Measurements from ENCODE around the gene ALKBH8. TPM values are rescaled to one million over a fixed set of nuclear protein-coding genes. Genes with fewer than 3 reads are reported as not detected.
"Not testable (repeated sequence)": the region's sequence is repeated elsewhere in the genome, so short reads cannot be mapped to it uniquely, and the experiment has no call there.

The ALKBH8 gene
- total and polyA plus RNA-seq, 4 donors, result 2.5 to 4.7 (median 3.0) TPM

DNA sequence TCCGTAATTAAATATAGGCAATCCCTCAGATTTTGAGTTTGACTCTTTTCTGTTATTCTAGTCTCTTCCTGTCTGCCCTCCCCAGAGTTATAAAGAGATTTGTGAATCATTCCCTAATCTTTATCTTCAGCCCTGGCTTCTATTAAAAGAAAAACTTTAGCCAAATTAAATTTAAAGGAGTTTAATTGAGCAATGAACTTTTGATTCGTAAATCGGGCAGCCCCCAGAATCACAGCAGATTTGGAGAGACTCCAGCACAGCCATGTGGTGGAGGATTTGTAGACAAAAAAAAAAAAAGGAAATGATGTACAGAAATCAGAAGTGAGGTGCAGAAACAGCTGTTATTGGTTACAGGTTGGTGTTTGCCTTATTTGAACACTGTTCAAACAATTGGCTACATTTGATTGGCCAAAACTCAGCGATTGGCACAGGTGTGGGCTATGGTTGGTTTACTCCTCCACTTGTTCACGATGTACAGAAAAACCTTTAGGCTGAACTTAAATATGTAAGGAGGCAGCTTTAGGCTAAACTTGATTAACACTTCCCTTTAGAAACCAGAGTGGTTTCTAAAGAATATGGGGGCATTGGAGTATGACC, 2.3 kb upstream of the ALKBH8 start:
- Histone ChIP-seq H3K27ac (ENCODE audit: low read depth in 1 of 2, low read length in 2 of 2) (no peak overlapping the region), H3K9me3 (ENCODE audit: control insufficient read depth in 4 of 4, low read length in 3 of 4) (no peaks in the 10 kb centered on the region), H3K36me3 (ENCODE audit: control insufficient read depth in 4 of 4, insufficient read depth in 3 of 4, low read depth in 1 of 4, low read length in 3 of 4) (no peaks in the 10 kb centered on the region), H3K9ac (ENCODE audit: low read depth in 1 of 2, low read length in 2 of 2) (no peak overlapping the region), H3K27me3 (ENCODE audit: control insufficient read depth in 4 of 4, insufficient read depth in 4 of 4, low read length in 3 of 4) (no peaks in the 10 kb centered on the region), H3K4me1 (ENCODE audit: control insufficient read depth in 4 of 4, insufficient read depth in 4 of 4, low read length in 3 of 4) (peaks cover 0 to 18% (median 13%) of the 10 kb centered on the region in 4 donors), H3K4me3 (ENCODE audit: low read depth in 1 of 3, low read length in 3 of 3) (no peak overlapping the region)
- TF ChIP-seq HNF4A (conservative IDR thresholded peaks at IDR 0.05), result no peak
- TF ChIP-seq, protein P1, sequence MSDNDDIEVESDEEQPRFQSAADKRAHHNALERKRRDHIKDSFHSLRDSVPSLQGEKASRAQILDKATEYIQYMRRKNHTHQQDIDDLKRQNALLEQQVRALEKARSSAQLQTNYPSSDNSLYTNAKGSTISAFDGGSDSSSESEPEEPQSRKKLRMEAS (IDR thresholded peaks at IDR 0.05), result no peak
- TF ChIP-seq, protein P2, sequence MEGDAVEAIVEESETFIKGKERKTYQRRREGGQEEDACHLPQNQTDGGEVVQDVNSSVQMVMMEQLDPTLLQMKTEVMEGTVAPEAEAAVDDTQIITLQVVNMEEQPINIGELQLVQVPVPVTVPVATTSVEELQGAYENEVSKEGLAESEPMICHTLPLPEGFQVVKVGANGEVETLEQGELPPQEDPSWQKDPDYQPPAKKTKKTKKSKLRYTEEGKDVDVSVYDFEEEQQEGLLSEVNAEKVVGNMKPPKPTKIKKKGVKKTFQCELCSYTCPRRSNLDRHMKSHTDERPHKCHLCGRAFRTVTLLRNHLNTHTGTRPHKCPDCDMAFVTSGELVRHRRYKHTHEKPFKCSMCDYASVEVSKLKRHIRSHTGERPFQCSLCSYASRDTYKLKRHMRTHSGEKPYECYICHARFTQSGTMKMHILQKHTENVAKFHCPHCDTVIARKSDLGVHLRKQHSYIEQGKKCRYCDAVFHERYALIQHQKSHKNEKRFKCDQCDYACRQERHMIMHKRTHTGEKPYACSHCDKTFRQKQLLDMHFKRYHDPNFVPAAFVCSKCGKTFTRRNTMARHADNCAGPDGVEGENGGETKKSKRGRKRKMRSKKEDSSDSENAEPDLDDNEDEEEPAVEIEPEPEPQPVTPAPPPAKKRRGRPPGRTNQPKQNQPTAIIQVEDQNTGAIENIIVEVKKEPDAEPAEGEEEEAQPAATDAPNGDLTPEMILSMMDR (IDR thresholded peaks at IDR 0.05; ENCODE audit: low read depth, low read length, missing input control), result no peak
- no peak for DNase-seq (ENCODE audit: low spot score)
- 73% methylated on average over 5 of the region's 5 CpGs for WGBS

DNA sequence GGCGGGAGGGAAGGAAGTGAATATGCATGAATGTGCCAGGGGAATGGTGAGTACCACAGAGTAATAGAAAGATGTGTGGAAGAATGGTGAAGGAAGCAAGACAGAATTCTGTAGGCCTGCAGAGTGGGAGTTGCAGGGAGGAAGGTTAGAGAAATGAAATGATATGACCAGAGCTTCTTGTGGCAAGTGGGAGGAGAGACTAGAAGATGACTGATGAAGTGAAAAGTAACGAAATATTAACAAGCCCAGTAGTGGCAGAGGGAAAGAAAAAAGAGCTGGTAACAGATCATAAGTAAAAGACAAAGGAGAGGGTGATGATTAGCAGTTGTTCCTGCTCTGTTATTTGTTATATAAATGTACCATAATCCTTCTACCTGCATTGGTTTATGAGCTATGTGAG, 1.0 kb upstream of the ALKBH8 start:
- H3K9ac ChIP-seq (ENCODE audit: low read depth in 1 of 2, low read length in 2 of 2), result no peak overlapping the region
- H3K36me3 ChIP-seq (ENCODE audit: control insufficient read depth in 4 of 4, insufficient read depth in 3 of 4, low read depth in 1 of 4, low read length in 3 of 4), result no peaks in the 10 kb centered on the region
- no peaks in the 10 kb centered on the region for H3K27me3 ChIP-seq (ENCODE audit: control insufficient read depth in 4 of 4, insufficient read depth in 4 of 4, low read length in 3 of 4)
- H3K4me1 ChIP-seq (ENCODE audit: control insufficient read depth in 4 of 4, insufficient read depth in 4 of 4, low read length in 3 of 4), result peaks cover 0 to 18% (median 13%) of the 10 kb centered on the region in 4 donors
- no peak overlapping the region for H3K27ac ChIP-seq (ENCODE audit: low read depth in 1 of 2, low read length in 2 of 2)
- no peak for DNase-seq (ENCODE audit: low spot score)
- TF ChIP-seq HNF4A (conservative IDR thresholded peaks at IDR 0.05), result no peak
- no peak for TF ChIP-seq NR2F2 (IDR thresholded peaks at IDR 0.05)
- no peak for TF ChIP-seq SP1 (IDR thresholded peaks at IDR 0.05)
- no peak for TF ChIP-seq FOXA2 (IDR thresholded peaks at IDR 0.05)
- TF ChIP-seq RAD21 (IDR thresholded peaks at IDR 0.05), result no peak
- no peak for TF ChIP-seq TAF1 (conservative IDR thresholded peaks at IDR 0.05)
- no peak for TF ChIP-seq EGR1 (IDR thresholded peaks at IDR 0.05; ENCODE audit: low read depth in 2 of 2)
- TF ChIP-seq, protein P3, sequence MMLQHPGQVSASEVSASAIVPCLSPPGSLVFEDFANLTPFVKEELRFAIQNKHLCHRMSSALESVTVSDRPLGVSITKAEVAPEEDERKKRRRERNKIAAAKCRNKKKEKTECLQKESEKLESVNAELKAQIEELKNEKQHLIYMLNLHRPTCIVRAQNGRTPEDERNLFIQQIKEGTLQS (IDR thresholded peaks at IDR 0.05), result no peak
- no peak for TF ChIP-seq HNF4G (IDR thresholded peaks at IDR 0.05)
- TF ChIP-seq, protein P2 (IDR thresholded peaks at IDR 0.05; ENCODE audit: low read depth, low read length, missing input control), result no peak
- TF ChIP-seq JUND (IDR thresholded peaks at IDR 0.05), result no peak
- TF ChIP-seq, protein P4, sequence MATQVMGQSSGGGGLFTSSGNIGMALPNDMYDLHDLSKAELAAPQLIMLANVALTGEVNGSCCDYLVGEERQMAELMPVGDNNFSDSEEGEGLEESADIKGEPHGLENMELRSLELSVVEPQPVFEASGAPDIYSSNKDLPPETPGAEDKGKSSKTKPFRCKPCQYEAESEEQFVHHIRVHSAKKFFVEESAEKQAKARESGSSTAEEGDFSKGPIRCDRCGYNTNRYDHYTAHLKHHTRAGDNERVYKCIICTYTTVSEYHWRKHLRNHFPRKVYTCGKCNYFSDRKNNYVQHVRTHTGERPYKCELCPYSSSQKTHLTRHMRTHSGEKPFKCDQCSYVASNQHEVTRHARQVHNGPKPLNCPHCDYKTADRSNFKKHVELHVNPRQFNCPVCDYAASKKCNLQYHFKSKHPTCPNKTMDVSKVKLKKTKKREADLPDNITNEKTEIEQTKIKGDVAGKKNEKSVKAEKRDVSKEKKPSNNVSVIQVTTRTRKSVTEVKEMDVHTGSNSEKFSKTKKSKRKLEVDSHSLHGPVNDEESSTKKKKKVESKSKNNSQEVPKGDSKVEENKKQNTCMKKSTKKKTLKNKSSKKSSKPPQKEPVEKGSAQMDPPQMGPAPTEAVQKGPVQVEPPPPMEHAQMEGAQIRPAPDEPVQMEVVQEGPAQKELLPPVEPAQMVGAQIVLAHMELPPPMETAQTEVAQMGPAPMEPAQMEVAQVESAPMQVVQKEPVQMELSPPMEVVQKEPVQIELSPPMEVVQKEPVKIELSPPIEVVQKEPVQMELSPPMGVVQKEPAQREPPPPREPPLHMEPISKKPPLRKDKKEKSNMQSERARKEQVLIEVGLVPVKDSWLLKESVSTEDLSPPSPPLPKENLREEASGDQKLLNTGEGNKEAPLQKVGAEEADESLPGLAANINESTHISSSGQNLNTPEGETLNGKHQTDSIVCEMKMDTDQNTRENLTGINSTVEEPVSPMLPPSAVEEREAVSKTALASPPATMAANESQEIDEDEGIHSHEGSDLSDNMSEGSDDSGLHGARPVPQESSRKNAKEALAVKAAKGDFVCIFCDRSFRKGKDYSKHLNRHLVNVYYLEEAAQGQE (IDR thresholded peaks at IDR 0.05), result no peak
- TF ChIP-seq GABPA (IDR thresholded peaks at IDR 0.05 in 1 of 2, conservative IDR thresholded peaks at IDR 0.05 in 1 of 2), result no peak
- TF ChIP-seq FOXA1 (IDR thresholded peaks at IDR 0.05), result no peak
- TF ChIP-seq YY1 (IDR thresholded peaks at IDR 0.05), result no peak
- TF ChIP-seq, protein P5, sequence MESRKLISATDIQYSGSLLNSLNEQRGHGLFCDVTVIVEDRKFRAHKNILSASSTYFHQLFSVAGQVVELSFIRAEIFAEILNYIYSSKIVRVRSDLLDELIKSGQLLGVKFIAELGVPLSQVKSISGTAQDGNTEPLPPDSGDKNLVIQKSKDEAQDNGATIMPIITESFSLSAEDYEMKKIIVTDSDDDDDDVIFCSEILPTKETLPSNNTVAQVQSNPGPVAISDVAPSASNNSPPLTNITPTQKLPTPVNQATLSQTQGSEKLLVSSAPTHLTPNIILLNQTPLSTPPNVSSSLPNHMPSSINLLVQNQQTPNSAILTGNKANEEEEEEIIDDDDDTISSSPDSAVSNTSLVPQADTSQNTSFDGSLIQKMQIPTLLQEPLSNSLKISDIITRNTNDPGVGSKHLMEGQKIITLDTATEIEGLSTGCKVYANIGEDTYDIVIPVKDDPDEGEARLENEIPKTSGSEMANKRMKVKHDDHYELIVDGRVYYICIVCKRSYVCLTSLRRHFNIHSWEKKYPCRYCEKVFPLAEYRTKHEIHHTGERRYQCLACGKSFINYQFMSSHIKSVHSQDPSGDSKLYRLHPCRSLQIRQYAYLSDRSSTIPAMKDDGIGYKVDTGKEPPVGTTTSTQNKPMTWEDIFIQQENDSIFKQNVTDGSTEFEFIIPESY (IDR thresholded peaks at IDR 0.05), result no peak
- H3K9me3 ChIP-seq (ENCODE audit: control insufficient read depth in 4 of 4, low read length in 3 of 4), result no peaks in the 10 kb centered on the region
- H3K4me3 ChIP-seq (ENCODE audit: low read depth in 1 of 3, low read length in 3 of 3), result no peak overlapping the region
- WGBS, result 89% methylated on average over 2 of the region's 2 CpGs

DNA sequence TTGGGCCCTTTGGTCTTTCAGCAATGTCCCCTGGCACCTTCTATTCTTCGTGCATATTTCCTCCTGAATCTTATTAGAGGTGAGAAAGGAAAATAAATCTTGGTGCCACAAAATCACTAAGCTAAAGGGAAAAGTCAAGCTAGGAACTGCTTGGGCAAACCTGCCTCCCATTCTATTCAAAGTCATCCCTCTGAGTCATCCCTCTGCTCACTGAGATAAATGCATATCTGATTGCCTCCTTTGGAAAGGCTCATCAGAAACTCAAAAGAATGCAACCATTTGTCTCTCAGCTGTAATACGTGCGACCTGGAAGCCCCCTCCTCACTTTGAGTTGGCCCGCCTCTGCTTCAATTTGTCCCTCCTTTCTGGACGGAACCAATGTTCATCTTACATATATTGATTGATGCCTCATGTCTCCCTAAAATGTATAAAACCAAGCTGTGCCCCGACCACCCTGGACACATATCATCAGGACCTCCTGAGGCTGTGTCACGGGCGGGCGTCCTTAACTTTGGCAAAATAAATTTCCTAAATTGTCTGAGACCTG, 493 bp upstream of the ALKBH8 start:
- not testable (repeated sequence) for H3K27me3 ChIP-seq (ENCODE audit: control insufficient read depth in 4 of 4, insufficient read depth in 4 of 4, low read length in 3 of 4); DNase-seq (ENCODE audit: low spot score); H3K36me3 ChIP-seq (ENCODE audit: control insufficient read depth in 4 of 4, insufficient read depth in 3 of 4, low read depth in 1 of 4, low read length in 3 of 4); H3K9me3 ChIP-seq (ENCODE audit: control insufficient read depth in 4 of 4, low read length in 3 of 4)
- 62% methylated on average over 9 of the region's 9 CpGs for WGBS
- Histone ChIP-seq H3K4me1 (ENCODE audit: control insufficient read depth in 4 of 4, insufficient read depth in 4 of 4, low read length in 3 of 4) (peaks cover 0 to 18% (median 13%) of the 10 kb centered on the region in 4 donors), H3K9ac (ENCODE audit: low read depth in 1 of 2, low read length in 2 of 2) (peak overlapping the region; percentile 62 to 89), H3K4me3 (ENCODE audit: low read depth in 1 of 3, low read length in 3 of 3) (peak overlapping the region; percentile 78 to 93 (median 87)), H3K27ac (ENCODE audit: low read depth in 1 of 2, low read length in 2 of 2) (peak overlapping the region; percentile 89)
